ENCODE results near the gene IL17RB.

IL17RB gene

GRCh38 chr3:53823026-53823955, 23.1 kb upstream of the IL17RB start:
- no peak for FAIRE-seq
- TF ChIP-seq CTCF (IDR thresholded peaks at IDR 0.05; ENCODE audit: insufficient read depth, missing control alignments): no peak
- DNase-seq (ENCODE audit: insufficient read length, low spot score): no peak

GRCh38 chr3:53823956-53824657, 22.3 kb upstream of the IL17RB start:
- FAIRE-seq: no peak
- no peak for TF ChIP-seq CTCF (IDR thresholded peaks at IDR 0.05; ENCODE audit: insufficient read depth, missing control alignments)

GRCh38 chr3:53824795-53825194, 21.6 kb upstream of the IL17RB start:
- no peak for TF ChIP-seq CTCF (IDR thresholded peaks at IDR 0.05; ENCODE audit: insufficient read depth, missing control alignments)
- DNase-seq (ENCODE audit: insufficient read length, low spot score): no peak
- no peak for FAIRE-seq

More at GRCh38 chr3:53823956-53824657, 22.3 kb upstream of the IL17RB start:
- no peak for DNase-seq (ENCODE audit: insufficient read length, low spot score)

- DNase-seq (ENCODE audit: insufficient read length, low spot score): no peak
- no peak for TF ChIP-seq CTCF (IDR thresholded peaks at IDR 0.05; ENCODE audit: insufficient read depth, missing control alignments)
- no peak for FAIRE-seq
Measured at GRCh38 chr3:53826048-53826447, 20.3 kb upstream of the IL17RB start.

- DNase-seq (ENCODE audit: insufficient read length, low spot score): no peak
- no peak for FAIRE-seq
- no peak for TF ChIP-seq CTCF (IDR thresholded peaks at IDR 0.05; ENCODE audit: insufficient read depth, missing control alignments)
Measured at GRCh38 chr3:53828581-53828980, 17.8 kb upstream of the IL17RB start.

- no peak for DNase-seq (ENCODE audit: insufficient read length, low spot score)
- no peak for FAIRE-seq
- TF ChIP-seq CTCF (IDR thresholded peaks at IDR 0.05; ENCODE audit: insufficient read depth, missing control alignments): no peak
Measured at GRCh38 chr3:53829605-53830004, 16.8 kb upstream of the IL17RB start.

Data from D721Med (cell line).